Heart left ventricle (tissue), 13 donors: Measurements from ENCODE around the gene ACAA1.

Experiments
- POLR2A ChIP-seq, 2 donors: fragments of 450-650 bp; IDR thresholded peaks; one replicate each; pipeline ENCODE4 v1.6.1; 2017; ENCODE audit warnings: antibody characterized with exemption in 2 of 2, mild to moderate bottlenecking in 2 of 2, moderate library complexity in 2 of 2
- TF ChIP-seq, protein P1 (sequence below), 12 donors: fragments of 200-600 bp; sonication (generic) in 4 of 12; IDR thresholded peaks; one replicate each; pipeline versions ENCODE4 v1.5.0 to v1.8.0; 2018 to 2022; ENCODE audit warnings: antibody characterized with exemption in 12 of 12, mild to moderate bottlenecking in 5 of 12
- donor health status: ischemic (EF 13 %, LVEDD 7.1; RV severe dilation, severe dysfunction).
- donor health status: DM: no; HTN: yes; CAD: no.
- donor health status: DM: no; HTN: no; CAD: no.
- donor health status: ischemic (EF 25% LVEDD 6.9; RV normal size, moderate dysfunction).
- donor health status: ischemic (EF 25% LVEDD 5.7; RV mildly dilated, moderate dysfunction).
- donor health status: ischemic (EF 35%, LVEDD 5.7; RV mildly dilated, moderate dysfunction).
- donor health status: nonischemic (EF 11% LVEDD 7.7; RV severe dilation, severe dysfunction).
- donor health status: DM: yes; HTN: yes; CAD: no.
- donor health status: PGD.
- donor health status: ischemic (EF 29% LVEDD 5.4; RV normal size, mild dysfunction).
- donor health status: nonischemic (EF 23%, LVEDD 6.1; RV moderate dilation, normal function).

DNA sequence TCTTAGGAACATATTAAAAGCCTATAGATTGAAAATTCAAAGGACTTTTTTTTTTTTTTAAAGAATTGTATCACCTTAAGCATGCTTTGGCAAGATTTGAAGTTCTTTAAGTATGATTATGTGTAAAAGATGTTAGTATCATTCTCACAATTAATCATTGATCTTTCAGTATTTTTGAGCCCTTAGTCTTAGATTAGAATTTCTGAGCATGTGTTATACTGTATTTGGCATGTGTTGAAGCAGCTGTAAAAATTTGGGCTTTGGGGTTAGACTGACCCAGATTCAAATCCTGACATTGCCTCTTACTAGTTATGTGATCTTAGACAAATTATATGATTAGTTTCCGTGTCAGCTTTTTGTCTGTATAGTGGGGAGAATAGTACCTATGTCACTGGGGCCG, 34.7 kb upstream of the ACAA1 start:
- TF ChIP-seq, protein P1, sequence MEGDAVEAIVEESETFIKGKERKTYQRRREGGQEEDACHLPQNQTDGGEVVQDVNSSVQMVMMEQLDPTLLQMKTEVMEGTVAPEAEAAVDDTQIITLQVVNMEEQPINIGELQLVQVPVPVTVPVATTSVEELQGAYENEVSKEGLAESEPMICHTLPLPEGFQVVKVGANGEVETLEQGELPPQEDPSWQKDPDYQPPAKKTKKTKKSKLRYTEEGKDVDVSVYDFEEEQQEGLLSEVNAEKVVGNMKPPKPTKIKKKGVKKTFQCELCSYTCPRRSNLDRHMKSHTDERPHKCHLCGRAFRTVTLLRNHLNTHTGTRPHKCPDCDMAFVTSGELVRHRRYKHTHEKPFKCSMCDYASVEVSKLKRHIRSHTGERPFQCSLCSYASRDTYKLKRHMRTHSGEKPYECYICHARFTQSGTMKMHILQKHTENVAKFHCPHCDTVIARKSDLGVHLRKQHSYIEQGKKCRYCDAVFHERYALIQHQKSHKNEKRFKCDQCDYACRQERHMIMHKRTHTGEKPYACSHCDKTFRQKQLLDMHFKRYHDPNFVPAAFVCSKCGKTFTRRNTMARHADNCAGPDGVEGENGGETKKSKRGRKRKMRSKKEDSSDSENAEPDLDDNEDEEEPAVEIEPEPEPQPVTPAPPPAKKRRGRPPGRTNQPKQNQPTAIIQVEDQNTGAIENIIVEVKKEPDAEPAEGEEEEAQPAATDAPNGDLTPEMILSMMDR (IDR thresholded peaks at IDR 0.05): no peak
- TF ChIP-seq POLR2A (IDR thresholded peaks at IDR 0.05): no peak
